Stimulated activated naive B cell treated with anti-CD40 and anti-IgM and Interleukin-4, amounts not matched to agents 10 μg/mL and 1 μg/mL and 100 μg/mL, for 72 hours (primary cell): ENCODE data around the gene LDLRAD2.

Source experiments
- ATAC-seq, 2 donors: fragments of 150-1000 bp; cut with Tn5 transposase; replicated peaks; 2 replicates each; pipeline ENCODE4 v1.10.0; 2021; ENCODE audit warnings: moderate library complexity in 1 of 2
- DNase-seq: peaks from one replicate; pipeline ENCODE4 v3.0.0; 2021
- H3K27ac Mint-ChIP-seq: one replicate; pipeline ENCODE4 v1.8.0; 2022; ENCODE audit warnings: mild to moderate bottlenecking, mixed read lengths
- H3K27me3 Mint-ChIP-seq, 2 donors: one replicate each; pipeline ENCODE4 v1.8.0; 2022; ENCODE audit warnings: mixed read lengths in 2 of 2
- H3K36me3 Mint-ChIP-seq, 2 donors: one replicate each; pipeline ENCODE4 v1.8.0; 2022; ENCODE audit warnings: mixed read lengths in 2 of 2, mild to moderate bottlenecking in 1 of 2
- H3K4me1 Mint-ChIP-seq, 2 donors: one replicate each; pipeline ENCODE4 v1.8.0; 2022; ENCODE audit warnings: mixed read lengths in 2 of 2, mild to moderate bottlenecking in 1 of 2
- H3K4me3 Mint-ChIP-seq, 2 donors: one replicate each; pipeline ENCODE4 v1.8.0; 2022; ENCODE audit warnings: mild to moderate bottlenecking in 2 of 2, mixed read lengths in 2 of 2, moderate library complexity in 1 of 2
- H3K9me3 Mint-ChIP-seq, 2 donors: one replicate each; pipeline ENCODE4 v1.8.0; 2022; ENCODE audit warnings: mixed read lengths in 2 of 2, mild to moderate bottlenecking in 1 of 2

LDLRAD2 gene

GRCh38 chr1:21801100-21801499, 11.0 kb upstream of the LDLRAD2 start:
- ATAC-seq, result no peak
- H3K27ac Mint-ChIP-seq, result no peak overlapping the region
- no peak overlapping the region for H3K4me3 Mint-ChIP-seq
- H3K4me1 Mint-ChIP-seq, result peaks cover 0 to 9% of the 10 kb centered on the region in 2 donors
- H3K27me3 Mint-ChIP-seq, result peaks cover 0 to 4% of the 10 kb centered on the region in 2 donors
- DNase-seq, result no peak
- no peaks in the 10 kb centered on the region for H3K36me3 Mint-ChIP-seq
- H3K9me3 Mint-ChIP-seq, result peaks cover 0 to 2% of the 10 kb centered on the region in 2 donors

- Mint-ChIP-seq H3K36me3 (no peaks in the 10 kb centered on the region), H3K4me3 (no peak overlapping the region), H3K27me3 (peaks cover 0 to 4% of the 10 kb centered on the region in 2 donors), H3K9me3 (peaks cover 0 to 2% of the 10 kb centered on the region in 2 donors), H3K27ac (no peak overlapping the region), H3K4me1 (no peaks in the 10 kb centered on the region)
- DNase-seq, result no peak
- ATAC-seq, result no peak
Measured at GRCh38 chr1:21804536-21804935, 7.5 kb upstream of the LDLRAD2 start.

- ATAC-seq (no peak), DNase-seq (no peak)
- Mint-ChIP-seq H3K4me3 (no peak overlapping the region), H3K9me3 (no peaks in the 10 kb centered on the region), H3K36me3 (no peaks in the 10 kb centered on the region), H3K4me1 (peaks cover 12 to 17% of the 10 kb centered on the region in 2 donors), H3K27me3 (peaks cover 0 to 4% of the 10 kb centered on the region in 2 donors), H3K27ac (no peak overlapping the region)
Measured at GRCh38 chr1:21813542-21813941, 1.5 kb downstream of the LDLRAD2 start.

- Mint-ChIP-seq H3K4me3 (peak overlapping the region; percentile 50 to 71), H3K27ac (no peak overlapping the region), H3K4me1 (peaks cover 13 to 17% of the 10 kb centered on the region in 2 donors), H3K27me3 (peaks cover 0 to 4% of the 10 kb centered on the region in 2 donors), H3K36me3 (no peaks in the 10 kb centered on the region), H3K9me3 (no peaks in the 10 kb centered on the region)
- DNase-seq (peak; percentile 26), ATAC-seq (peak; percentile 65 to 76)
Measured at GRCh38 chr1:21814241-21814918, 2.3 kb downstream of the LDLRAD2 start.

- H3K27ac Mint-ChIP-seq, result no peak overlapping the region
- ATAC-seq (no peak), DNase-seq (no peak)
- no peaks in the 10 kb centered on the region for H3K36me3 Mint-ChIP-seq
- H3K4me1 Mint-ChIP-seq, result peaks cover 13 to 17% of the 10 kb centered on the region in 2 donors
- peaks cover 0 to 4% of the 10 kb centered on the region in 2 donors for H3K27me3 Mint-ChIP-seq
- peak overlapping the region; percentile 23 to 41 for H3K4me3 Mint-ChIP-seq
- H3K9me3 Mint-ChIP-seq, result no peaks in the 10 kb centered on the region
Measured at GRCh38 chr1:21814981-21815582, 3.0 kb downstream of the LDLRAD2 start.

GRCh38 chr1:21815724-21816321, 3.8 kb downstream of the LDLRAD2 start:
- DNase-seq (peak; percentile 35), ATAC-seq (peak; percentile 73 to 76)
- H3K27ac Mint-ChIP-seq, result no peak overlapping the region
- no peaks in the 10 kb centered on the region for H3K36me3 Mint-ChIP-seq
- peaks cover 0 to 4% of the 10 kb centered on the region in 2 donors for H3K27me3 Mint-ChIP-seq
- H3K4me3 Mint-ChIP-seq, result no peak overlapping the region
- H3K9me3 Mint-ChIP-seq, result no peaks in the 10 kb centered on the region
- peaks cover 13 to 17% of the 10 kb centered on the region in 2 donors for H3K4me1 Mint-ChIP-seq

- Mint-ChIP-seq H3K36me3 (no peaks in the 10 kb centered on the region), H3K4me3 (no peak overlapping the region), H3K4me1 (peaks cover 13 to 17% of the 10 kb centered on the region in 2 donors), H3K27ac (no peak overlapping the region), H3K27me3 (peaks cover 0 to 4% of the 10 kb centered on the region in 2 donors), H3K9me3 (no peaks in the 10 kb centered on the region)
- ATAC-seq, result no peak
- no peak for DNase-seq
Measured at GRCh38 chr1:21816602-21817302, 4.7 kb downstream of the LDLRAD2 start.

- no peak overlapping the region for H3K27ac Mint-ChIP-seq
- H3K4me1 Mint-ChIP-seq, result peaks cover 12 to 20% of the 10 kb centered on the region in 2 donors
- H3K9me3 Mint-ChIP-seq, result no peaks in the 10 kb centered on the region
- H3K36me3 Mint-ChIP-seq, result no peaks in the 10 kb centered on the region
- no peak overlapping the region for H3K4me3 Mint-ChIP-seq
- peaks cover under 1 to 3% of the 10 kb centered on the region in 2 donors for H3K27me3 Mint-ChIP-seq
- DNase-seq (no peak), ATAC-seq (peak in 1 of 2 donors; percentile 40)
Measured at GRCh38 chr1:21818656-21819055, 6.6 kb downstream of the LDLRAD2 start.

GRCh38 chr1:21820597-21821232, 8.7 kb downstream of the LDLRAD2 start:
- ATAC-seq (no peak), DNase-seq (no peak)
- no peaks in the 10 kb centered on the region for H3K9me3 Mint-ChIP-seq
- no peak overlapping the region for H3K4me3 Mint-ChIP-seq
- no peak overlapping the region for H3K27ac Mint-ChIP-seq
- no peaks in the 10 kb centered on the region for H3K36me3 Mint-ChIP-seq
- peaks cover 9 to 10% of the 10 kb centered on the region in 2 donors for H3K4me1 Mint-ChIP-seq
- peaks cover 4 to 6% of the 10 kb centered on the region in 2 donors for H3K27me3 Mint-ChIP-seq

- DNase-seq (no peak), ATAC-seq (no peak)
- Mint-ChIP-seq H3K4me3 (no peak overlapping the region), H3K27me3 (peaks cover 4 to 6% of the 10 kb centered on the region in 2 donors), H3K4me1 (peaks cover 6% of the 10 kb centered on the region in 2 donors), H3K36me3 (no peaks in the 10 kb centered on the region), H3K9me3 (no peaks in the 10 kb centered on the region), H3K27ac (no peak overlapping the region)
Measured at GRCh38 chr1:21821385-21822019, 9.4 kb downstream of the LDLRAD2 start.

- DNase-seq (no peak), ATAC-seq (no peak)
- no peak overlapping the region for H3K4me3 Mint-ChIP-seq
- H3K27me3 Mint-ChIP-seq, result peaks cover 4 to 6% of the 10 kb centered on the region in 2 donors
- H3K36me3 Mint-ChIP-seq, result no peaks in the 10 kb centered on the region
- no peaks in the 10 kb centered on the region for H3K9me3 Mint-ChIP-seq
- H3K27ac Mint-ChIP-seq, result no peak overlapping the region
- peaks cover 6% of the 10 kb centered on the region in 2 donors for H3K4me1 Mint-ChIP-seq
Measured at GRCh38 chr1:21822349-21822748, 10.3 kb downstream of the LDLRAD2 start.

GRCh38 chr1:21823206-21823979, 11.3 kb downstream of the LDLRAD2 start:
- H3K9me3 Mint-ChIP-seq, result no peaks in the 10 kb centered on the region
- H3K4me1 Mint-ChIP-seq, result peaks cover 5 to 6% of the 10 kb centered on the region in 2 donors

More at GRCh38 chr1:21823206-21823979, 11.3 kb downstream of the LDLRAD2 start:
- DNase-seq (no peak), ATAC-seq (no peak)
- Mint-ChIP-seq H3K27ac (no peak overlapping the region), H3K36me3 (no peaks in the 10 kb centered on the region), H3K27me3 (peaks cover 4 to 6% of the 10 kb centered on the region in 2 donors), H3K4me3 (no peak overlapping the region)
